Adrenal gland (tissue), 5 donors: ENCODE data around the gene SDCCAG8.

Source experiments
- CTCF ChIP-seq, 6 experiments: fragments of 450-650 bp in 4 of 6; fragments of 200-600 bp in 2 of 6; sonication (generic) in 1 of 6; IDR thresholded peaks; 1 replicate in 5 of 6; 2 replicates in 1 of 6; pipeline versions ENCODE4 v1.5.1 to v1.8.0; 2016 to 2021; ENCODE audit warnings: antibody characterized with exemption in 6 of 6, mild to moderate bottlenecking in 2 of 6, moderate library complexity in 1 of 6
- POLR2A ChIP-seq, 2 donors: fragments of 450-650 bp; IDR thresholded peaks; one replicate each; pipeline ENCODE4 v1.6.1; 2017; ENCODE audit warnings: antibody characterized with exemption in 2 of 2, mild to moderate bottlenecking in 2 of 2, moderate library complexity in 1 of 2
- donor health status: DM: no; HTN: no; CAD: no.

DNA sequence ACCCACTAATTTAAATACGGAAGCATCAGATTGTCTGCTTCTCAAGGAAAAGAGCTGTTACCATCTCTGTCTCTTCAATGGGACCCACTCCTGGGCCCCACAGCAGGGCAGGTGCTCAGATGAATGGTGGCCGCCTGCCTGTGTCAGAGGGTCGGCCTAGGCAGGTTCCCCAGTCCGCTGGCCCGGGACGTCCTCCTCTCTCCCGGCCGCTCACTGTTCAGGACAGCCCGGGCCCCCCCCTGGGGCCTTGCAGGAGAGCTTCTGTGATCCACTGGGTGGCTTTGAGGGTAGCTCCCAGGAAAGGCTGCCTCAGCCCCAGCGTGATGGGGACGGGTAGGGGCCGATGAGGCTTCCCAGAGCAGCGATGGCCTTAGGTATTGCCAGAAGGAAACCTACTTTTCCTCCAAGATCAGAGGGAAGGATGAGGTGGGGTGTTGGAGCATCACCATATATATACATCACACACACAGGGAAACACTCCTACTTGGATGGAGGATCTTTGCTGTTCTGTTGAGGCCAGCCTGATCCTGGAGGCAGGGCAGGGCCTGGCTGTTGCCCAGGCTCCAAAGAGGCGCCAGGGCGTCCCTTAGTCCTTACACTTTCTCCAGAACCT lies 231.3 kb downstream of the SDCCAG8 start:
- TF ChIP-seq CTCF (IDR thresholded peaks at IDR 0.05) (no peak), POLR2A (IDR thresholded peaks at IDR 0.05) (no peak)
